ENCODE results near the gene MAP1S. TPM values are rescaled to one million over a fixed set of nuclear protein-coding genes. Genes with fewer than 3 reads are reported as not detected.
A peak's percentile ranks its signal among the peaks of the same experiment; 100 is the strongest.

The MAP1S gene
- total and polyA plus RNA-seq, 2 of the 13 experiments (the other 11 are each of a cell fraction or from before 2014, with no cell fraction given): 3.8 to 7.3 TPM

- TF ChIP-seq ZNF280D (CRISPR knock-in tag; IDR thresholded peaks at IDR 0.05) (no peak), NFE2L1 (CRISPR knock-in tag; IDR thresholded peaks at IDR 0.05; ENCODE audit: borderline replicate concordance) (no peak), ZNF615 (CRISPR knock-in tag; IDR thresholded peaks at IDR 0.05; ENCODE audit: borderline replicate concordance) (no peak), ZNF737 (CRISPR knock-in tag; IDR thresholded peaks at IDR 0.05; ENCODE audit: borderline replicate concordance) (no peak), ZBTB8A (CRISPR knock-in tag; IDR thresholded peaks at IDR 0.05; ENCODE audit: borderline replicate concordance, low read depth) (no peak), ZNF260 (CRISPR knock-in tag; IDR thresholded peaks at IDR 0.05; ENCODE audit: borderline replicate concordance, low read depth) (no peak), ZNF766 (CRISPR knock-in tag; IDR thresholded peaks at IDR 0.05; ENCODE audit: borderline replicate concordance) (no peak), ZNF724P (CRISPR knock-in tag; IDR thresholded peaks at IDR 0.05; ENCODE audit: borderline replicate concordance) (no peak), ZSCAN9 (CRISPR knock-in tag; IDR thresholded peaks at IDR 0.05; ENCODE audit: borderline replicate concordance) (no peak), ZNF780A (CRISPR knock-in tag; IDR thresholded peaks at IDR 0.05) (no peak), ZHX1 (CRISPR knock-in tag; IDR thresholded peaks at IDR 0.05; ENCODE audit: low read depth) (0 out of 2 replicates have a peak, but pooled peaks have one; percentile 32), BRD4 (CRISPR knock-in tag; IDR thresholded peaks at IDR 0.05) (no peak), CBX1 (IDR thresholded peaks at IDR 0.05; ENCODE audit: low read depth) (no peak), ATF2 (CRISPR knock-in tag; IDR thresholded peaks at IDR 0.05) (no peak), ZNF451 (CRISPR knock-in tag; IDR thresholded peaks at IDR 0.05) (no peak), ETV6 (CRISPR knock-in tag; conservative IDR thresholded peaks at IDR 0.05) (no peak), TOE1 (CRISPR knock-in tag; IDR thresholded peaks at IDR 0.05) (no peak), MAZ (IDR thresholded peaks at IDR 0.05; ENCODE audit: borderline replicate concordance, low read depth, low read length) (no peak), MAZ (CRISPR knock-in tag; IDR thresholded peaks at IDR 0.05; ENCODE audit: low read depth) (no peak), RFX1 (IDR thresholded peaks at IDR 0.05) (no peak), ZNF768 (CRISPR knock-in tag; IDR thresholded peaks at IDR 0.05) (no peak), CENPT (CRISPR knock-in tag; IDR thresholded peaks at IDR 0.05; ENCODE audit: low read depth) (no peak)
Observed at GRCh38 chr19:17719730-17720400, 585 bp downstream of the MAP1S start (continued).
